Mesenchymal stem cell (in vitro differentiated cells and primary cell): ENCODE data around the gene NEK8.
A peak's percentile ranks its signal among the peaks of the same experiment; 100 is the strongest.
"Not testable (repeated sequence)": the region's sequence is repeated elsewhere in the genome, so short reads cannot be mapped to it uniquely, and the experiment has no call there.

Source experiments
- DNase-seq: peaks from one replicate; pipeline ENCODE4 v3.0.0-alpha.2; 2013
- H2AFZ ChIP-seq: one replicate; pipeline ENCODE4 v1.6.1; 2013; ENCODE audit warnings: low read depth, mild to moderate bottlenecking, control low read depth, inconsistent platforms, low read length, moderate library complexity
- H2AK5ac ChIP-seq: 2 replicates; pipeline ENCODE4 v1.6.1; 2013; ENCODE audit warnings: low read length, moderate library complexity, mild to moderate bottlenecking, inconsistent platforms; ENCODE audit not compliant: severe bottlenecking
- H2BK120ac ChIP-seq: one replicate; pipeline ENCODE4 v1.6.1; 2013; ENCODE audit warnings: low read depth, mild to moderate bottlenecking, inconsistent platforms, low read length, moderate library complexity
- H2BK12ac ChIP-seq, 2 experiments: one replicate each; pipeline ENCODE4 v1.6.1; 2013; ENCODE audit warnings: inconsistent platforms in 2 of 2, low read length in 2 of 2, mild to moderate bottlenecking in 2 of 2, moderate library complexity in 2 of 2, control low read depth in 1 of 2
- H2BK15ac ChIP-seq: one replicate; pipeline ENCODE4 v1.6.1; 2013; ENCODE audit warnings: mild to moderate bottlenecking, low read depth, inconsistent platforms; ENCODE audit not compliant: poor library complexity, severe bottlenecking
- H2BK5ac ChIP-seq: 2 replicates; pipeline ENCODE4 v1.6.1; 2013; ENCODE audit warnings: low read depth, mild to moderate bottlenecking, low read length, control low read depth, inconsistent platforms; ENCODE audit not compliant: poor library complexity, severe bottlenecking
- H3K14ac ChIP-seq, 2 experiments: one replicate each; pipeline ENCODE4 v1.6.1; 2013; ENCODE audit warnings: inconsistent platforms in 2 of 2, low read length in 2 of 2, control low read depth in 1 of 2, mild to moderate bottlenecking in 1 of 2, moderate library complexity in 1 of 2
- H3K18ac ChIP-seq, 2 experiments: one replicate each; pipeline ENCODE4 v1.6.1; 2013; ENCODE audit warnings: inconsistent platforms in 2 of 2, low read length in 2 of 2, control low read depth in 1 of 2, low read depth in 1 of 2, mild to moderate bottlenecking in 1 of 2
- H3K23ac ChIP-seq, 2 experiments: one replicate each; pipeline ENCODE4 v1.6.1; 2013; ENCODE audit warnings: inconsistent platforms in 2 of 2, low read length in 2 of 2, mild to moderate bottlenecking in 2 of 2, moderate library complexity in 2 of 2, control low read depth in 1 of 2
- H3K27ac ChIP-seq: 2 replicates; pipeline ENCODE4 v1.5.1; 2013; ENCODE audit warnings: mild to moderate bottlenecking, moderate library complexity, low read length, control low read depth, inconsistent platforms; ENCODE audit not compliant: poor library complexity, severe bottlenecking
- H3K27me3 ChIP-seq, 2 experiments: 2 replicates each; pipeline versions ENCODE4 v1.6.1 to v1.7.0; 2013; ENCODE audit warnings: low read length in 2 of 2, mild to moderate bottlenecking in 2 of 2, moderate library complexity in 2 of 2, control low read depth in 1 of 2, inconsistent platforms in 1 of 2; ENCODE audit not compliant: control insufficient read depth in 1 of 2, insufficient read depth in 1 of 2
- H3K36me3 ChIP-seq, 2 experiments: 2 replicates each; pipeline versions ENCODE4 v1.6.1 to v1.7.0; 2013; ENCODE audit warnings: low read length in 2 of 2, control low read depth in 1 of 2, inconsistent platforms in 1 of 2, low read depth in 1 of 2, mild to moderate bottlenecking in 1 of 2; ENCODE audit not compliant: insufficient read depth in 2 of 2, control insufficient read depth in 1 of 2
- H3K4ac ChIP-seq, 2 experiments: one replicate each; pipeline ENCODE4 v1.6.1; 2013; ENCODE audit warnings: inconsistent platforms in 2 of 2, low read length in 2 of 2, mild to moderate bottlenecking in 2 of 2, moderate library complexity in 2 of 2, control low read depth in 1 of 2, low read depth in 1 of 2
- H3K4me1 ChIP-seq: 2 replicates; pipeline ENCODE4 v1.6.1; 2013; ENCODE audit warnings: low read depth, low read length, control low read depth; ENCODE audit not compliant: control insufficient read depth, insufficient read depth
- H3K4me2 ChIP-seq: 2 replicates; pipeline ENCODE4 v1.6.1; 2013; ENCODE audit warnings: low read length, mild to moderate bottlenecking, inconsistent platforms; ENCODE audit not compliant: poor library complexity, severe bottlenecking
- H3K4me3 ChIP-seq, 2 experiments: 2 replicates each; pipeline versions ENCODE4 v1.5.1 to v1.7.0; 2013; ENCODE audit warnings: low read length in 2 of 2, mild to moderate bottlenecking in 2 of 2, control low read depth in 1 of 2, low read depth in 1 of 2; ENCODE audit not compliant: insufficient read depth in 1 of 2
- H3K79me1 ChIP-seq: replicated peaks from 2 replicates; pipeline ENCODE4 v1.6.1; 2013; ENCODE audit warnings: mild to moderate bottlenecking, control low read depth, low read length, inconsistent platforms; ENCODE audit not compliant: poor library complexity, severe bottlenecking
- H3K9ac ChIP-seq: 2 replicates; pipeline ENCODE4 v1.7.0; 2013; ENCODE audit warnings: mild to moderate bottlenecking, low read length, moderate library complexity
- H3K9me3 ChIP-seq: 2 replicates; pipeline ENCODE4 v1.7.0; 2013; ENCODE audit warnings: mild to moderate bottlenecking, low read length; ENCODE audit not compliant: control insufficient read depth
- H4K8ac ChIP-seq: one replicate; pipeline ENCODE4 v1.6.1; 2013; ENCODE audit warnings: inconsistent platforms, mild to moderate bottlenecking, low read length, moderate library complexity
- H4K91ac ChIP-seq: one replicate; pipeline ENCODE4 v1.6.1; 2013; ENCODE audit warnings: mild to moderate bottlenecking, low read length, inconsistent platforms
- WGBS: methylation state at CpG from one replicate; pipeline ENCODE4 v1.1.7; 2013; ENCODE audit warnings: mixed read lengths; 5-methylcytosine and 5-hydroxymethylcytosine counted together

The NEK8 gene

DNA sequence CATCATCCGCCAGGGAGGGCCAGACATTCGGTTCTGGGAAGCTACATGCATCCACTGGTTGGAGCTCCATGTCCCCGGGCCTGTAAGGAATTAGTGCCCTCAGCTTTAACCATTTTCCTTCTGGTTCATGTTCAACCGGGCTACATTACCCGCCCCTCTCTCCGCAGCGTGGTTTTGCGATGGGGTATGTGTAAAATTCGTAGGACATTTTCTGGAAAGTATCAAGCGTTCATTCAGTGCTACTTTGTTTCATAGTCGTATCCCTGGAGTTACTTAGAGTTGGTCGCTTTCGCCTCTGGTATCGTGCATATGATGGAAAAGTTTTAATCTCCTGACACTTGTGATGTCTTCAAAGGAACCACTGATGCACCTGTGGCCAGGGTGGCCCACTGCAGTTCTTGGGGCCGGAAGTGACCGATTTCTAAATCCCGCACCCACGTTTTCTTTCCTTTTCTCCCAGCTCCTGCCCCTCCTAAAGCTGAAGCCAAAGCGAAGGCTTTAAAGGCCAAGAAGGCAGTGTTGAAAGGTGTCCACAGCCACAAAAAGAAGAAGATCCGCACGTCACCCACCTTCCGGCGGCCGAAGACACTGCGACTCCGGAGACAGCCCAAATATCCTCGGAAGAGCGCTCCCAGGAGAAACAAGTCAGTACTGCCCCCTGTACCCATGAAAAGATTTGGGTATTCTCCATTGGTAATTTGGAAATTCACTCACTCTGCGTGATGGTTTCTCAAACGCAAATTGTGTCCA is 8.2 kb upstream of the NEK8 start:
- peak overlapping the region; percentile 5 for H2AK5ac ChIP-seq
- peak overlapping the region; percentile 40 for H2BK5ac ChIP-seq
- DNase-seq = peak; percentile 28
- WGBS = under 1% methylated on average over 21 of the region's 30 CpGs
- H4K91ac ChIP-seq = peak overlapping the region; percentile 67
- peak overlapping the region; percentile 95 for H3K9ac ChIP-seq
- H2AFZ ChIP-seq = no peak overlapping the region
- H3K4me2 ChIP-seq = peak overlapping the region; percentile 76
- H3K4me3 ChIP-seq = peak overlapping the region; percentile 85 to 99
- peak overlapping the region; percentile 29 to 77 for H3K4ac ChIP-seq
- H3K23ac ChIP-seq = no peak overlapping the region
- peak overlapping the region; percentile 92 for H3K27ac ChIP-seq
- peaks cover 32 to 49% of the 10 kb centered on the region in 2 experiments for H3K36me3 ChIP-seq
- peak overlapping the region; percentile 78 to 97 for H3K18ac ChIP-seq
- peaks cover 26% of the 10 kb centered on the region for H3K4me1 ChIP-seq
- peak overlapping the region; percentile 74 for H4K8ac ChIP-seq
- H3K27me3 ChIP-seq = no peaks in the 10 kb centered on the region
- no peaks in the 10 kb centered on the region for H3K9me3 ChIP-seq
- peak overlapping the region in 1 of 2 experiments; percentile 9 for H3K14ac ChIP-seq
- H2BK120ac ChIP-seq = no peak overlapping the region
- H2BK12ac ChIP-seq = no peak overlapping the region
- H2BK15ac ChIP-seq = no peak overlapping the region
- H3K79me1 ChIP-seq = peaks cover 2% of the 10 kb centered on the region

DNA sequence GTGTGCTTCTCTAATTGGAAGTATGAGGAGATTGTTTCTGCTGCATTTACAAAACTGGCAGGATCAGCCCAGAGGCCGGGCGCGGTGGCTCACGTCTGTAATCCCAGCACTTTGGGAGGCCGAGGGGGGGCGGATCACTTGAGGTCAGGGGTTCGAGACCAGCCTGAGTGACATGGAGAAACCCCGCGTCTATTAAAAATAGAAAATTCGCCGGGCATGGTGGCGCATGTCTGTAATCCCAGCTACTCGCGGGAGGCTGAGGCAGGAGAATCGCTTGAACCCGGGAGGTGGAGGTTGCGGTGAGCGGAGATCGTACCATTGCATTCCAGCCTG is 7.6 kb upstream of the NEK8 start:
- not testable (repeated sequence) for H4K91ac ChIP-seq, H2AFZ ChIP-seq, H2BK120ac ChIP-seq, H3K14ac ChIP-seq, H3K9me3 ChIP-seq, H3K4ac ChIP-seq, H3K23ac ChIP-seq, H3K27me3 ChIP-seq, H4K8ac ChIP-seq, H3K18ac ChIP-seq, H2BK12ac ChIP-seq, H2BK15ac ChIP-seq, H3K79me1 ChIP-seq, H2BK5ac ChIP-seq, DNase-seq, H2AK5ac ChIP-seq
- peaks cover 26% of the 10 kb centered on the region for H3K4me1 ChIP-seq
- peak overlapping the region; percentile 95 for H3K9ac ChIP-seq
- peak overlapping the region; percentile 16 for H3K27ac ChIP-seq
- H3K4me3 ChIP-seq = peak overlapping the region; percentile 50 to 99
- 27% methylated on average over 19 of the region's 19 CpGs for WGBS
- H3K36me3 ChIP-seq = peaks cover 26 to 44% of the 10 kb centered on the region in 2 experiments
- peak overlapping the region; percentile 76 for H3K4me2 ChIP-seq

DNA sequence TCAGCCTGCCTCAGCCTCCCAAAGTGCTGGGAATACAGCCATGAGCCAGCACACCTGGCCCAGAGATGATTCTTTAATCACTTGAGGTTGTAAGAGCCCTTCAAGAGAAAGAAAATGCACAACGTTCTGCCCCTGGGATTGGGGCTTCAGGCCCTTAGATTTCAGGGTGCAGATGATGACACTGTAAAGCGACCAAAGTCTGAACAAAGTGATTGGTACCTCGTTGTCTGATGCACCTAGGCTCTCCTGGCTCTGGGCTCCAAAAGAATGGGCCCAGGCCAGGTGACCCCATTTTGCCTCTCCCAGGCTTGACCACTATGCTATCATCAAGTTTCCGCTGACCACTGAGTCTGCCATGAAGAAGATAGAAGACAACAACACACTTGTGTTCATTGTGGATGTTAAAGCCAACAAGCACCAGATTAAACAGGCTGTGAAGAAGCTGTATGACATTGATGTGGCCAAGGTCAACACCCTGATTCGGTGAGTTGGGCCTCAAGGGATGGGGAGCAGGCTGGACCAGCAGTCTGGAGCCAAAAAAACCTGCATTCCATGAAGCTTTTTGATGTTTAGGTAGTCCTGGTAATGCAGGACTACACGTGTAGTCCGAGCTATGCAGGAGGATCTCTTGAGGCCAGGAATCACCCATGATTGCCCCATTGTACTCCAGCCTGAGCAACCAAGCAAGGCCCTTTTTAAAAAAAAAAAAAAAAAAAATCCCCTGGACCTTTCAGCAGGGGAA is 6.0 kb upstream of the NEK8 start:
- Histone ChIP-seq H2BK12ac (no peak overlapping the region), H3K4me3 (peak overlapping the region in 1 of 2 experiments; percentile 52), H3K9me3 (no peaks in the 10 kb centered on the region), H2AFZ (no peak overlapping the region), H3K27ac (no peak overlapping the region), H3K4ac (no peak overlapping the region), H2BK15ac (no peak overlapping the region), H2BK120ac (no peak overlapping the region), H4K8ac (no peak overlapping the region), H4K91ac (no peak overlapping the region), H3K23ac (peak overlapping the region in 1 of 2 experiments; percentile 34), H3K9ac (peak overlapping the region; percentile 32), H2BK5ac (no peak overlapping the region), H2AK5ac (no peak overlapping the region), H3K14ac (no peak overlapping the region), H3K4me1 (peaks cover 27% of the 10 kb centered on the region), H3K79me1 (no peaks in the 10 kb centered on the region), H3K36me3 (peaks cover 25 to 42% of the 10 kb centered on the region in 2 experiments), H3K27me3 (no peaks in the 10 kb centered on the region), H3K18ac (no peak overlapping the region), H3K4me2 (no peak overlapping the region)
- no peak for DNase-seq
- 93% methylated on average over 7 of the region's 7 CpGs for WGBS

DNA sequence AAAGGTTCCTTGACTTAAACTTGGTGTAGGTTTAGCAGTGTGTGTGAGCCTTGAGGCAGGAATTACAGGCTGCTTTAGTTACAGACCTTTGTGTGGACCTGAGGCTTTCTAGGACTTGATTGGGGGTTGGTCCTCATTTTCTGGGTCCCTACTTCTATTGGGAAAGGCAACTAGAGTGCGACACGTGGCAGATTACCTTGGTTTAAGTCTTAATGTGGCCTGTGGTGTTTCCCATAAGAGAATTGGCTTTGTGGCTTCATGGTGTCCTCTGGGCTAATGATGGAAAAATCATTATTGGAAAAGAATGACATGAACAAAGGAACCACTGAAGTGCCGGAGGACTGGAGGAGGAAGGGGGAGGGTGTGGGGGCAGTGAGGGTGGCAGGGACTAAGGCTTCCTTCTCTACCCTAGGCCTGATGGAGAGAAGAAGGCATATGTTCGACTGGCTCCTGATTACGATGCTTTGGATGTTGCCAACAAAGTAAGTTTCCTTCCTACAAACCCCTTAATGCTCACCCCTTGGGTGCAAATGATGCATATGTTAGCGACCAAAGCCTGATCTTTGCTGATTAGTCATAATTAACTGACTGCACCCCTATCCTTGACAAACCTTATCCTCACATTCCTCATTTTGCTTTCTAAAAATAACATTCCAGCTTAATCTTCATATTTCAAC is 5.3 kb upstream of the NEK8 start:
- no peak overlapping the region for H2AFZ ChIP-seq
- peaks cover 29% of the 10 kb centered on the region for H3K4me1 ChIP-seq
- no peak for DNase-seq
- H3K79me1 ChIP-seq = no peaks in the 10 kb centered on the region
- no peak overlapping the region for H2BK5ac ChIP-seq
- no peaks in the 10 kb centered on the region for H3K9me3 ChIP-seq
- WGBS = 88% methylated on average over 6 of the region's 6 CpGs
- no peak overlapping the region for H3K4ac ChIP-seq
- H2BK15ac ChIP-seq = no peak overlapping the region
- no peak overlapping the region for H2AK5ac ChIP-seq
- H3K27ac ChIP-seq = no peak overlapping the region
- H2BK120ac ChIP-seq = no peak overlapping the region
- no peak overlapping the region for H4K91ac ChIP-seq
- no peaks in the 10 kb centered on the region for H3K27me3 ChIP-seq
- H2BK12ac ChIP-seq = no peak overlapping the region
- H3K14ac ChIP-seq = no peak overlapping the region
- no peak overlapping the region for H4K8ac ChIP-seq
- peak overlapping the region; percentile 32 for H3K9ac ChIP-seq
- no peak overlapping the region for H3K23ac ChIP-seq
- no peak overlapping the region for H3K18ac ChIP-seq
- H3K4me2 ChIP-seq = no peak overlapping the region
- H3K36me3 ChIP-seq = peaks cover 25 to 42% of the 10 kb centered on the region in 2 experiments
- H3K4me3 ChIP-seq = no peak overlapping the region
